Left kidney (tissue), 2 donors: Measurements from ENCODE around the gene ROBO1. TPM values are rescaled to one million over a fixed set of nuclear protein-coding genes. Genes with fewer than 3 reads are reported as not detected.

ENCODE experiments used
- DNase-seq: peaks from one replicate; pipeline ENCODE4 v3.0.0-alpha.2; 2013
- polyA plus RNA-seq: library from polyadenylated mRNA; unstranded; fragments of 120-200 nt; gene quantifications from one replicate; pipeline ENCODE4 v1.2.1, GENCODE V29; 2013; ENCODE audit not compliant: insufficient read length

ROBO1 gene
- polyA plus RNA-seq, 1 donor, result 130 TPM

GRCh38 chr3:78976200-78976599 is 791.6 kb downstream of the ROBO1 start:
- no peak for DNase-seq

GRCh38 chr3:78974181-78974790 is 793.5 kb downstream of the ROBO1 start:
- DNase-seq, result no peak

- no peak for DNase-seq
These were observed 795.0 kb downstream of the ROBO1 start for GRCh38 chr3:78972617-78973301.

- DNase-seq, result no peak
These were observed 797.1 kb downstream of the ROBO1 start for GRCh38 chr3:78970656-78971055.

- DNase-seq, result no peak
These were observed 798.3 kb downstream of the ROBO1 start for GRCh38 chr3:78969483-78969882.

GRCh38 chr3:78967061-78967460 is 800.7 kb downstream of the ROBO1 start:
- no peak for DNase-seq

GRCh38 chr3:78963771-78964170 is 804.0 kb downstream of the ROBO1 start:
- no peak for DNase-seq

- no peak for DNase-seq
These were observed 810.3 kb downstream of the ROBO1 start for GRCh38 chr3:78957456-78957855.

- DNase-seq, result peak; percentile 49
These were observed 816.4 kb downstream of the ROBO1 start for GRCh38 chr3:78951342-78951945.

- DNase-seq, result no peak
These were observed 826.2 kb downstream of the ROBO1 start for GRCh38 chr3:78941587-78941986.

- no peak for DNase-seq
These were observed 827.2 kb downstream of the ROBO1 start for GRCh38 chr3:78940626-78941025.

- DNase-seq, result no peak
These were observed 827.7 kb downstream of the ROBO1 start for GRCh38 chr3:78940128-78940527.

GRCh38 chr3:78937475-78937874 is 830.3 kb downstream of the ROBO1 start:
- DNase-seq, result peak; percentile 31

- no peak for DNase-seq
These were observed 840.0 kb downstream of the ROBO1 start for GRCh38 chr3:78927759-78928158.

GRCh38 chr3:78926523-78926922 is 841.3 kb downstream of the ROBO1 start:
- DNase-seq, result no peak

- no peak for DNase-seq
These were observed 843.1 kb downstream of the ROBO1 start for GRCh38 chr3:78924711-78925110.

GRCh38 chr3:78919021-78919755 is 848.6 kb downstream of the ROBO1 start:
- no peak for DNase-seq

GRCh38 chr3:78918361-78919020 is 849.3 kb downstream of the ROBO1 start:
- no peak for DNase-seq

- no peak for DNase-seq
These were observed 850.3 kb downstream of the ROBO1 start for GRCh38 chr3:78917536-78917935.

- DNase-seq, result no peak
These were observed 854.1 kb downstream of the ROBO1 start for GRCh38 chr3:78913711-78914110.

GRCh38 chr3:78912687-78913086 is 855.1 kb downstream of the ROBO1 start:
- DNase-seq, result no peak

GRCh38 chr3:78912259-78912658 is 855.5 kb downstream of the ROBO1 start:
- no peak for DNase-seq
